Activated CD4-positive, CD25-positive, alpha-beta regulatory T cell treated with anti-CD3 and anti-CD28 coated beads, Interleukin-2, amount 50 U/mL, for 16 hours (primary cell): ENCODE data around the gene HSD11B1.
"Not testable (repeated sequence)": the region's sequence is repeated elsewhere in the genome, so short reads cannot be mapped to it uniquely, and the experiment has no call there.

Experiments used
- DNase-seq: peaks from one replicate; pipeline ENCODE4 v3.0.0-alpha.2; 2020; ENCODE audit warnings: low read depth, low spot score

Gene HSD11B1

DNA sequence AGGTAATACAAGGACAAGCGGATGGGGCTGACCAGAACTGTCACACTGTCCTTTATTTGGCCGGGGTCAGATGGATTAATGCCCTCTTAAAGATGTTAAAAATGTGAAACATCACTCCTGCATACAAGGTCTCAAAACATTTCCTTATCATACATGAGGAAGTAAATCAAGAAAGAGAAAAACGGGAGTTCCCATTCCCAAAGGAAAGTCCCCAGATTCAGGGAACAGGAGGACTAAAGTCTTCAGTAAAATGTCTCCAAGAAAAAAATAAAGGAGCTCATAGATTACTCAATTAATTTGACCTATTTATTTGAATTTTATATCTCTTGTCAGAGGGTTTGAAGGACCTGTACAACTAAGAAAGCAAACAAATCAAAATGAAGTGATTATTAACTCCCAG is 13.4 kb upstream of the HSD11B1 start:
- DNase-seq, result no peak

DNA sequence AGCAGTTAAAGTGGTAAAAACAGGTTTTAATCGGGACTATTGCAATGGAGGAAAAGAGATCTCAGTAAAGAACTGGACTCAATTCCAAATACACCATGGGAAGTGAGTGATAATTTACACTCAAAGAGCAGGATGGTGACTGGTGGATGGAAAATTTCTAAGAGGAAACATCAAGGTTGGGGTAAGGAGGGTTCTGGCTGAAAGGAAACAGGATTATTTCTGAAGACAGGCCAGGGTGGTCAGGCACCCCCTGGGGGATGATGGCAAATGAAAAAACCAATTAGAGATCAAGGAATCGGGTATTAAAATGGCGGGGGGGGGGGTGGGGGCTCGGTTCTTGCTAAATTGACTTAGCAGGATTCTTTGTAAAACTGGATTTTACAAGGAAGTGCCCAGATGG is 12.3 kb upstream of the HSD11B1 start:
- no peak for DNase-seq

DNA sequence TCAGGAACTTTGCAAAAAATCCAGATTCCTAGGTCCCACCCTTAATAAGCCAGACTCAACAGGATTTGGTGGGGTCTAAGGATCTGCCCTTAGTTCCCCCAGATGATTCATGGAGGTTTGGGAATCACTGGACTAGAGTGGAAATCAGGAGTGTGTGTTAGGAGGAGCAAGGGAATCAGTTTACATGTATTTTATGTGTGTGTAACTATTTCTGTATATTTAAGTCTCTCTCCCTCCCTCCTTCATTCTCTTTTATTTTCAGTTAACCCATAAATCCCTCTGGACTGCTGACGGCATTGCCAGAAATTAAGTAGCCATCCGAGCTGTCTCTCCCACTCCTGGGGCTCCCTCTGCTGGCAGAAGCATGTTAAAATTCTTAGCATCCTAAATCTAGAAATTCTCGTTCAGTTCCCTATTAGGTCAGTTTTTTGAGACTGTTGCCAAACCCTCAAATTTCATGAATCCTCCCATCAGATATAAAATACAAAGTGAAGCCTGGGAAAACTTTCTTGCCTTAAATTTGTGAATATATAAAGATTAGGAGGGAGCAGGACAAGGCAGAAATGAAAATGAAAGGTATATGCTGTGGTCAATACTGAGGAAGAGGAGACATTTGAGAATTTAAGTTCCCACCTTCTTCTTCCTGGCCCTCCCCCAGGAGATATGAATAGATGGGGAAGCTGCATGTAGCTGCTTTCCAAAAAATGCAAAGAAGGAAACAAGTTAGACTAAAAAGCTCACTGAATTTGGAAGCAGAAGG is 11.7 kb upstream of the HSD11B1 start:
- DNase-seq, result peak; percentile 54

DNA sequence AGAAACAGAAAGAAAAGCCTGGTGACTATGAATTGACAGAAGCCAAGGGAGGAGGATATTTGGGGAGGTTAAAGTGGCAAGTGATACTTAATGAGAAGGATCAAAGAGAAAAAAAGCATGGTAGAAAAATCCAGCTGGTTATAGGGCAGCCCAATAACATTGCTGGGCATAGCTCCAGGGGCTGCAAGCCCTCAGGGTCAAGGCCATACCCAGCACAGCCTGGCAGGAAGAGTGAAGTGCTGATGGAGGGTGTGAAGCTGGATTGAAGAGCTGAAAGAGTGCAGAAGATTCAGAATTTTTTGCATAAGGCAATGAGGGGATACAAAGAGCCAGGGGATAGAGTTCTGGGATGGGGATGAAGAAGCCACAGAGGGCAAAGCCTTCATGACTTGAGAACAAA is 8.0 kb upstream of the HSD11B1 start:
- DNase-seq, result no peak

DNA sequence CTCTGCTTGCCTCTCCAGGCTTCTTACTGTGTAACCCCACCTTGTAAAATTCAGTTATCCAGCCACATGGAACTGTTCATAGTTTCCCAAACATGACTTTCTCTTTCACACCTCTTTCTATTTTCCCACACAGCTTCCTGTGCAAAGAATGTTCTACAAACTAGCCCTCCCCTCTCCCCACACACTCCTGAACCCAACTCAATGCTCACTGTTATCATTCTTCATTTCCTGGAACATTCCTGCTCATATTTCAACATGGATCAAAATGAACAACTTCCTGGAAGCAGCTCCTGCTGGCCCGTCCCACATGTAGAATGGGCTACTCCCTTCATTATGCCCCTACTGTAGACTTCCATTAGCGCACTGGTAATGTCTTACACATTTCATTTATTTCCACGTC is 7.5 kb upstream of the HSD11B1 start:
- DNase-seq, result no peak

DNA sequence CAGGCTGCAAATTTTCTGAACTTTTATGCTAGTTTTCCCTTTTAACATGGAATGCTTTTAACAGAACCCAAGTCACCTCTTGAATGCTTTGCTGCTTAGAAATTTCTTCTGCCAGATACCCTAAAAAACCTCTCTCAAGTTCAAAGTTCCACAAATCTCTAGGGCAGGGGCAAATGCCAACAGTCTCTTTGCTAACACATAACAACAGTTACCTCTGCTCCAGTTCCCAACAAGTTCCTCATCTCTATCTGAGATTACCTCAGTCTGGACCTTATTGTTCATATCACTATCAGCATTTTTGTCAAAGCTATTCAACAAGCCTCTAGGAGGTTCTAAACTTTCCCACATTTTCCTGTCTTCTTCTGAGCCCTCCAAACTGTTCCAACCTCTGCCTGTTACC is 4.0 kb upstream of the HSD11B1 start:
- not testable (repeated sequence) for DNase-seq

DNA sequence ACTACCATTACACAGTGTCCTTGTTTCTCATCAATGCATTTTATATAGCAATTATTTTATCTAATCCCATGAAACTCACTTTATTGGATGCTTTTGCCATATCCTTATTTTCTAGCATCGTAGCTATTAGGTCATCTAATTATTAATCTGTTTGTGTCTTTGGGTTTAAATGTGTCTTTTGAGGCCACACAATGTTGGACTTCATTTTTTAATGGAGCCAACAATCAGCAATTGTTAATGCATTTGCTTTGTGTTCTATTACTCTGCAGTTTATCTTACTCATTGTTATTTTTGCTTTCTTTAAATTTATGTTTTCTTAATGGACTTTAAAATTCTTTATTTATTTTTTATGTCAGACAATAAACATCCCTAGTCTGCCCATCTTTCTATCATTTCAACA is 1.8 kb upstream of the HSD11B1 start:
- no peak for DNase-seq

DNA sequence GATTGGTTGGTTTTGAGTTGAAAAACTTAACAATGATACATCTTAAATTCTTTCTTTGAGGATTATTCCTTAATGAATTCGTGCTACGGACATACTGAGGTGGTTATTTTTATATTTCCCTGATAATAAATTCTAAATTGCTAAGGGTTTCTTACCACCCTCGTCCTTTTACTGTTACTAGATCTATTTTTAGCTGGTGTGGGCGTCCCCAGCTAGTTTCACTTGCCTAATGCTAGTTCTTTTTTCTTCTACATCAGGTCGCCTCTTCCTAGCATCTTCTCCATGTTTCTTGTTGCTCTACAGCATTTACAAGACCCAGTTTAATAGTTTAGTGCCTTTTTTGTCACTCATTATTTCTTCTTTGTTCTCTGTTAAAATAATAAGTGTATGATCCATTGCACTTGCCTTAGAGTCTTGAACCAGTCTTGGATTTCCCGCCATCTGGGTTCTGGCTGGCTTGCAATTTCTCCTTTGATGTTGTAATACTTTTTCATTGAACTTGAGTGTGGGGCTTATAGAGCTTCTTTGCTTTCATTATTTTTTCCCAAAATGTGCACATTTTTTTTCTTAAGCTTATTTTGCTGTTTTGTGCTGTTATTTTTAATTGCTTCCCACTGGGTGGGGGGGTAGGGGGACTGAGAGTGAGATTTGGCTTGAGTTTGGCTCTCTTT is 677 bp upstream of the HSD11B1 start:
- no peak for DNase-seq

DNA sequence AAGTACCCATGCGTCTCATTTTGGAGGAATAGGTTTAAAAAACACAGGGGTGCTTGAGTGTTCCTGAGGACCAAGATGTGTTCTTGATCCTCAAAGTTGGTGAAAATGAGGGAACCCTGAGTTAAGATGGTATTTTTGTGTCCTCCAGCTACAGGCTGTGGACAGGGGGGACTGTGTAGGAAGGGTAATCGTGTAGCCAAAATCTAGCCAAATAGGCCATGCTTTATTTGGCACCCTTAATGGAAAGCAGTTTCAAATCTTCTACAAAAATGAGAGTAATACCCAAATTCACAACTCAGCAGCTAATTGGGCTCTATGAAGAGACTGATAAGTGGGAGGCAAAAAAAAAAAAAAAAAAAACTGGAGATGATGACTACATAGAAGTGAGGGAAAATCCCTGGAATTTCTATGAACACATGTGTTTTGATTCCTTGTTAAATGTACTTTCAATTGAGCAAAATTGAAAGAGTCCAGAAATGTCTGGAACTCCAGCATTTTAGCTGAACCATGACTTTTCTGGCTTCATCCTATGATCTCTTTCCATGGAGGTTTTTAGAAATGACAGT is 470 bp downstream of the HSD11B1 start:
- DNase-seq, result no peak

DNA sequence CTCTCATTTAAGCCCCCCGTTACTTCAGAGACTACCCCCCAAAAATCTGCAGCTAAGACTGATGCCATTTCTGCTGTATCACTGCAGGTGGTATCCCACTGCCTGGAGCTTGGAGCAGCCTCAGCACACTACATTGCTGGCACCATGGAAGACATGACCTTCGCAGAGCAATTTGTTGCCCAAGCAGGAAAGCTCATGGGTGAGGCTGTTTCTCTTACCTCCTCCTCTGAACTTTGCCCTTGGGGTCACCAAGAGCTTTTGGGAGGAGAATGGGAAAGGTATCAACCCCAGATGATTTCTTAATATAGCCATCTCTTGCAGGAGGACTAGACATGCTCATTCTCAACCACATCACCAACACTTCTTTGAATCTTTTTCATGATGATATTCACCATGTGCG is 2.0 kb downstream of the HSD11B1 start:
- DNase-seq, result no peak

DNA sequence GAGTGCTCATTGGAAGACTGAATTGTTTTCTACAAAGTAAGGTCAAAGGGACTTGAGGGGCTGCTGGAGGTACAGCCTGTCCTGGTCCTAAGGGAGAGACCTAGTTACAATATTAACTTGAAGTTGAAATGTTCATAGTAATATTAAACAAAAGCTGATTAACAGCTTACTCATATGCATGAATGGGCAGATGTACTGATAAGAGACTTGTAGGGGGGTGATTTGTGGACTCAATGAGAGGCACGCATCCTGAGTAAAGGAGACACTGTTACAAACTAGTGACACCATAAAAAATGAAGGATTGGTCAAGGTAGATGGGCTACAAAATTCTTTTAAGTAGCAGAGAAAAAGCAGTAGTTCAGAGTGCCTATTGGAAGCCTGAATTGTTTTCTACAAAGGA is 2.7 kb downstream of the HSD11B1 start:
- no peak for DNase-seq

DNA sequence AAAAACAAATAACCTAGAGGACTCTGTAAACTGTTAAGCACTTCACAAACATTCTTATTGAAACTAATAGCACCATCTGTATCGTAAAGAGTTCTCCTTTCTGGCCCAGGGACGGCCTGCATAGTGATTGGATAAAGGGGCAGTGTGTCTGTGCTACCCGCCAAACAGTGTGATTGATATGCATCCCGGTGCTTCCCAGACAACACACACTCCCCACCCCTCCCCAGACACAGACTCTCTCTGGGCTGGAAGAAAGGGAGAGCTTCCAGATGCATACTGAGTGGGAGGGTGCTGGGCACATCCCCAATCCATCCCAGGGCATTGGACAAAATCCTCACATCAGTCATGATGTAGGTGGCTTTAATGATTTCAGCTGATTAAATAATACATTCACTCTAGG is 3.7 kb downstream of the HSD11B1 start:
- no peak for DNase-seq

DNA sequence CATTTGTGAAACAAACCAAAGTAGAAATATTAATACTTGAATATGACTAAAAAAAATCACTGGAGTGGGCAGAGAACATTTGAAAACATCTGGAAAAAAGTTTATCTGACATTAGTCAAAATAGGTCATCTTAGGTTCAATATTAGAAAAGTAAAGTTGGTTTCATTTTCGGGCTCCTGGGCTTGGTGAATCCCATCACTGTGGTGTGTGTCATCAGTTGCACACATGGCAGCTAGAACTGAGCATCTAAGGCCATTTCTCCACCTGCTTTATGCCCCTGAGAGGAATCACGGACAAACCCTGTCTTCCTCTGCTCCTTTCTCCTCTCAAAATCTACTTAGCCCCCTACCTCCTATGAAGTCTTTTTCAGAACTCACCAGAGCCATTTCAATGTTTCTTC is 5.4 kb downstream of the HSD11B1 start:
- DNase-seq, result no peak

DNA sequence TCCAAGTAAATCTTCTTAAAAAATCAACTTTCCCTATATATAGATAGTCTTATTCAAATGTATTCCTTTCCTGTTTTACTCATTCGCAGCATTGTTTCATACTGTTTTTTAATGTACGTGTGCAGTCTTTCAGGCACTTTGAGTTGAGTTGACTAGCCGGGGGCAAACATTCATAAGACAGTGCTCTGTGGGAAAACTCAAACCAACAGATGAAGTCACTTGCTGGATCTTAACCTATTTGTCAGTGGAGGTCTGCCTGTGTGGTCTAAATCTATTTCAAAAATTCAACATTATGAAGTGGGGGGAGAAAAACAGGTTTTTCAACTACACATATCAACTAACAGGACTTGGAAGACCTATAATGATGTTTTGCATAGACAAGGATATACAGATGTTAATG is 6.2 kb downstream of the HSD11B1 start:
- DNase-seq, result no peak

DNA sequence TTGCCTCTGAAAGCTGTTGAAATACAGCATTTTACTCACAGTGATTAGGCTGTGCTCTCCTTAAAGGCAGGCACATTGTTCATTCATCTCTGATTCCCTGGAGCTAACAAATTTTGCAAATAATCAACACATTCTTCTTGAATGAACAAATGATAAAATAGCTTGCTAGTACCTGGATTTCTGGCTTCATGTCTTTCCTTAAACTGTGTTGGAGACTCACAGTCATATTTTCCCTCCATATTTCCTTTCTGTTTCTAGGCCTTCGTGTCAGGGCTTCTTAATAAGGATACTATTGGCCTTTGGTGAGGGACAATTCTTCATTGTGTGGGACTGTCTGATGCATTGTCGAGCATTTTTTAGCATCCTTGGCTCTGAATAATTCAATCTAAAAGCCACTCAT is 9.7 kb downstream of the HSD11B1 start:
- DNase-seq, result no peak

DNA sequence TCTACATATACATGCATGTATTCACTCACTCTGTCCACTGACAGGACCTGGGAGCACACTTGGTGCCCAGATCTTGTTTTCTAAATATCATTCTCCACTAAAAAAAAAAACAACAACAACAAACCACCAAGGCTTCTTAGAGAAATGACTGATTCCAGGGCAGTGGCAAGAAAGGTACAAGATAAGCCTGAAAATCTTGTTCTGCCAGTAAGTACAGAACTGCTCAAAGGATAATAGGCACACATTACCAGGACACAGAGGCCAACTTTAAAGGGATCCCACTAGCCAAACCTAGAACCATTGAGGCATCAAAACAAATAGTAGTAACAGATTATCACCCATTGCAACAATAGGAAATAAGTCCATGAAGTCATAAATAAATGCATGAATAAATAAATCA is 10.7 kb downstream of the HSD11B1 start:
- DNase-seq, result no peak

DNA sequence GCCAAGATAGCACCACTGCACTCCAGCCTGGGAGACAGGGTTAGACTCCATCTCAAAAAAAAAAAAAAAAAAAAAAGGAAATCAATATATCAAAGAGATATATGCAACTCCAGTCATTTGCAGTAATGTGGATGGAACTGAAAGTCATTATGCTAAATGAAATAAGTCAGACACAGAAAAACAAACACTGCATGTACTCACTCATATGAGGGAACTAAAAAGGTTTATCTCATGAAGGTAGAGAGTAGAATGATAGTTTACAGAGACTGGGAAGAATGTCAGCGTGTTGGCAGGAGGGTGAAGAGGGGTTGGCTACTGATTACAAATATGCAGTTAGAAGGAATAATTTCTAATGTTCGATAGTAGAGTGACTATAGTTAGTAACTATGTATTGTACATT is 13.2 kb downstream of the HSD11B1 start:
- no peak for DNase-seq

DNA sequence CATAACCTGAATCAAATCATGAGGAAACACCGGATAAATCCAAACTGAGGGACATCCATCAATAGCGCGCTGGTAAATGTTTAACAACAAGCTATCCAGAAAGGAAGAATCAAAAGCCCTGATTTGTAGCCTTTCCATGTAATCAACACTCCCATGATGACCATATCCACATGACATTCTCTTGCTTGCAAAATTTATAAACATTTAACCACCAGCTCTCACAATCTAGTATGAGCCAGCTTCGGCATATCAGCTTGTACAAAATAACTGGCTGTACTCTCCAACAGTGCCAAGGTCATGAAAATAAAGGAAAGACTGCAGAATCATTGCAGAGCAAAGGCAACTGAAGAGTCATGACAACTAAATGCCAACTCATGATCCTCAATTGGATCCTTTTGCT is 15.7 kb downstream of the HSD11B1 start:
- no peak for DNase-seq

DNA sequence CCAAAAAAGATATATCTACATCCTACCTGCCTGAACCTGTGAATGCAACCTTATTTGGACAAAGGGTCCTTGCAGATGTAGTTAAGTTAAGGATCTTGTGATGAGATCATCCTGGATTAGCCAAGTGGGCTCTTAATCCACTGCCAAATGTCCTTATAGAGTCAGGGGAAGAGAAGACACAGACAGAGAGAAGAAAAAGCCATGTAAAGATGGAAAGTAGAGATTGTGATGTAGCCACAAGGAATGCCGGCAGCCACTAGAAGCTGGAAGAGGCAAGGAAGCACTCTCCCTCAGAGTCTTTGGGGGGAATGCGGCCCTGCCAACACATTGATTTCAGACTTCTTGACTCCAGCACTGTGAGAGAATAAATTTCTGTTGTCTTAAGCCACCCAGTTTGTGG is 16.2 kb downstream of the HSD11B1 start:
- no peak for DNase-seq

DNA sequence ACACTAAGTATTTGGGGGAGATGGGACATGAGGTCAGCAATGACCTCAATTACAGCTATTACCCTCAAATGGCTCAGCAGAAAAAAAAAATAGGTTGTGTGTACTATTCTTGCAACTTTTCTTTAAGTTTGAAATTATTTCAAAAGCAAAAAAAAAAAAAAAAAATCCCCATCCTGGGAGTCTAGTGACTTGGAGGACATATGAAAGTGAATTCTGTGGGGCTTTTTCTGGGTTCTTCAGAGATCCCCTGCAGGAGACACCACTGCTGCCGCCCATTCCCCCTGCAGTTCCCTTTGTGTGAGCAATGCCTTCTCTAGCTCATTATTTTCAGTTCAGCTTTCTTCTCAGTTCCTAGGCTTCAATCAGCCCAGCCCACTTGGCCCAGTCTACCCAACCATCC is 16.7 kb downstream of the HSD11B1 start:
- no peak for DNase-seq

DNA sequence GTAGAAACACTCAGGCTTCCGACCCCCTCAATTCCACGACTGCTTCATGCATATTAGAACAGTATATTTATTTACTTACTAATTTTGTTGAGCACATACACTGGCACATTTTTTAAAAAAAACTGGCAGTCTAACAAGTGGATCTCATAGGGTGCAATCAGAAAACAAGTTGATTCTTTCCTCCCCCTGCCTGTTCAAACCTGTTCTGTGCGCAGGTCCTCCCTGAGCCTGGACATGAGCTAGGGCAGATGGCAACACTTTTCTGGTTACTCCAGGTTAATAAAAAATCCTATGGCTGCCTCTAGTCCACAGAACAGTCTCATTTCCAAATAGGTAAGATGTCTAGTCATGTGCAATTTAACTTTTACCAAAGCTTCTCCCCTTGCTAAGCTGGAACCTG is 18.6 kb downstream of the HSD11B1 start:
- no peak for DNase-seq

DNA sequence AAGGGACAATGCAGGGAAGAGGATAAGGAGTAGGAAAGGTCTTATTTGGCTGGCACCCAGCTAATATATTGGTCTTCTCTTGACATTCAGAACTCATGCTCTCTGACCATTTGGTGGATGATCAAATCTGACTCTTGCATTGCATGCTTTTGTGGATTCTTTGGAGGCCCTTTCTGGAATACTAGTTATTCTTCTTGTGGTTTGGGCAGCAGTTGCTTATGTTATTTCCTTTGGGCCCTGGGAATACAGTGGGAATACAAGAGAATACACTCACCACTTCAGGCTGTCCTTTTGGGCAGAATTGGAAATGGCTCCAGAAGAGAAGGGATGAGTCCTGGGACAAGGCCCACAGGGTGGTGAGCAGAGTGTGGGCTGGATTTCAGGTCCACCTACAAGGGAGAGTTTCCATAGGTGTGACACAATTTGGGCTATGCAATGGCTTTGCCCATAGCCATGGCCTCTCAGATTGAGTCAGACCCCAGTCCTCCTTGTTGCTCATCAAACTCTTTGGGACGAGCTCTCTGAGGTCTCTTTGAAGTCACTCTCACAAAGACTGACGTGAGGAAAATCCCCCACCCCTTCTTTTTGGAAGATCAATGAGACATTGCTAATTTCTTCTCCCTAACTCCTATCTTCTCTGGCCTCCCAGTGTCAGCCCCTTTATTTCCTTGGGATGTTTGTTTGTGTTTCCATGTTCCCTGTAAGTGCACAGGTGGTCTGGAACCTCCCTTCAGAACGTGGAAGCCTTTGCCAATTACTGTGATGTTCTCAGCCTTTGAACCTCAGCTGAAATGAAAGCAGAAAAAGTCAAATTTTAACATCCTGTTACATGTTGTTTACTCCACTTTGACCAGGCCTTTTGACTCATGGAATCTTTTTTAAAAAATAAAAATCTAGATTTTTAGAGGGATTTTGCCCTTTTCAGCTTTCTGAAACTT is 19.4 kb downstream of the HSD11B1 start:
- DNase-seq, result no peak
